Fibroblast of skin of right quadriceps (primary cell): ENCODE data around the gene OR10K2.
"Not testable (repeated sequence)": the region's sequence is repeated elsewhere in the genome, so short reads cannot be mapped to it uniquely, and the experiment has no call there.

Source experiments
- DNase-seq: peaks from one replicate; pipeline ENCODE4 v3.0.0-alpha.2; 2013

Gene OR10K2

GRCh38 chr1:158426137-158426536 lies at the start of gene OR10K2:
OR10K2 (minus strand) TSS chr1:158426237; CDS start chr1:158420866, 5,371 bp downstream.
- DNase-seq, result no peak

GRCh38 chr1:158471920-158472319 lies 45.9 kb upstream of the OR10K2 start, which contains the start of gene OR10R2:
OR10R2 (plus strand) TSS chr1:158472220; CDS start chr1:158472326, 106 bp downstream.
- no peak for DNase-seq

- no peak for DNase-seq
Observed at GRCh38 chr1:158461534-158461933, 35.5 kb upstream of the OR10K2 start, which contains the start of gene OR10K1. OR10K1 (plus strand) TSS chr1:158461834; CDS start chr1:158465562, 3,728 bp downstream.

GRCh38 chr1:158458263-158458662 lies 32.2 kb upstream of the OR10K2 start:
- no peak for DNase-seq

GRCh38 chr1:158457246-158457645 lies 31.2 kb upstream of the OR10K2 start:
- DNase-seq, result no peak

GRCh38 chr1:158454537-158454936 lies 28.5 kb upstream of the OR10K2 start:
- DNase-seq, result no peak

- no peak for DNase-seq
Observed at GRCh38 chr1:158445376-158445775, 19.3 kb upstream of the OR10K2 start.

GRCh38 chr1:158434741-158435140 lies 8.7 kb upstream of the OR10K2 start:
- no peak for DNase-seq

- DNase-seq, result not testable (repeated sequence)
Observed at GRCh38 chr1:158430163-158430562, 4.1 kb upstream of the OR10K2 start.

GRCh38 chr1:158425027-158425426 lies 1.0 kb downstream of the OR10K2 start:
- DNase-seq, result no peak

- DNase-seq, result no peak
Observed at GRCh38 chr1:158422212-158422611, 3.8 kb downstream of the OR10K2 start.

GRCh38 chr1:158417586-158417985 lies 8.5 kb downstream of the OR10K2 start:
- DNase-seq, result no peak

GRCh38 chr1:158414651-158415345 lies 11.2 kb downstream of the OR10K2 start:
- no peak for DNase-seq

- no peak for DNase-seq
Observed at GRCh38 chr1:158407092-158407491, 18.9 kb downstream of the OR10K2 start.

GRCh38 chr1:158400871-158401270 lies 25.2 kb downstream of the OR10K2 start:
- no peak for DNase-seq

- DNase-seq, result no peak
Observed at GRCh38 chr1:158398818-158399514, 27.1 kb downstream of the OR10K2 start, which contains the start of gene OR10T2. OR10T2 (minus strand) TSS chr1:158399466; CDS start chr1:158399466, 0 bp downstream.

- DNase-seq, result no peak
Observed at GRCh38 chr1:158396646-158397045, 29.4 kb downstream of the OR10K2 start.

- DNase-seq, result no peak
Observed at GRCh38 chr1:158393476-158393875, 32.6 kb downstream of the OR10K2 start.

- no peak for DNase-seq
Observed at GRCh38 chr1:158391099-158391498, 34.9 kb downstream of the OR10K2 start.

GRCh38 chr1:158390331-158390730 lies 35.7 kb downstream of the OR10K2 start:
- DNase-seq, result no peak

GRCh38 chr1:158374860-158375259 lies 51.2 kb downstream of the OR10K2 start:
- no peak for DNase-seq

- DNase-seq, result not testable (repeated sequence)
Observed at GRCh38 chr1:158374101-158374500, 51.9 kb downstream of the OR10K2 start.

GRCh38 chr1:158371188-158371953 lies 54.7 kb downstream of the OR10K2 start:
- DNase-seq, result no peak
